Measurements from ENCODE around the gene PRAMEF1. TPM values are rescaled to one million over a fixed set of nuclear protein-coding genes. Genes with fewer than 3 reads are reported as not detected.
"Not testable (repeated sequence)": the region's sequence is repeated elsewhere in the genome, so short reads cannot be mapped to it uniquely, and the experiment has no call there.

PRAMEF1 gene
- total and polyA plus RNA-seq, 10 donors: not detected

GRCh38 chr1:12809933-12810332, 18.7 kb downstream of the PRAMEF1 start:
- intact Hi-C loops (cut with DNase I; ENCODE audit: low total_unique reads): no loop called here
- TF ChIP-seq POLR2AphosphoS5 (IDR thresholded peaks at IDR 0.05) (no peak), POLR2A (IDR thresholded peaks at IDR 0.05) (no peak), CTCF (IDR thresholded peaks at IDR 0.05 in 8 of 11, conservative IDR thresholded peaks at IDR 0.05 in 3 of 11) (no peak)

GRCh38 chr1:12810691-12811408, 19.7 kb downstream of the PRAMEF1 start:
- Histone ChIP-seq H3K9me3 (peaks cover 0 to 3% (median 0%) of the 10 kb centered on the region in 8 donors), H3K4me1 (no peaks in the 10 kb centered on the region), H3K36me3 (no peaks in the 10 kb centered on the region), H3K27ac (no peak overlapping the region), H3K4me3 (no peak overlapping the region), H3K27me3 (replicated peaks in 1 of 7) (peaks cover 0 to 43% (median 0%) of the 10 kb centered on the region in 7 donors)
- 69 to 76% (median 71%) methylated on average over 4 to 5 of the region's 5 CpGs for WGBS, 5 donors
- intact Hi-C loops (cut with DNase I; ENCODE audit: low total_unique reads): no loop called here
- TF ChIP-seq POLR2A (IDR thresholded peaks at IDR 0.05): no peak
- no peak for TF ChIP-seq POLR2AphosphoS5 (IDR thresholded peaks at IDR 0.05)
- TF ChIP-seq CTCF (IDR thresholded peaks at IDR 0.05 in 8 of 11, conservative IDR thresholded peaks at IDR 0.05 in 3 of 11): no peak
- no peak for DNase-seq

More at GRCh38 chr1:12809933-12810332, 18.7 kb downstream of the PRAMEF1 start:
- Histone ChIP-seq H3K27me3 (replicated peaks in 1 of 7) (peaks cover 0 to 43% (median 0%) of the 10 kb centered on the region in 7 donors), H3K9me3 (peaks cover 0 to 9% (median 2%) of the 10 kb centered on the region in 8 donors), H3K36me3 (no peaks in the 10 kb centered on the region), H3K27ac (no peak overlapping the region), H3K4me1 (no peaks in the 10 kb centered on the region), H3K4me3 (no peak overlapping the region)
- WGBS, 5 donors: 76 to 86% (median 86%) methylated on average over 1 of the region's 1 CpG
- DNase-seq: no peak

GRCh38 chr1:12811409-12811784, 20.2 kb downstream of the PRAMEF1 start:
- peaks cover 0 to 3% (median 0%) of the 10 kb centered on the region in 8 donors for H3K9me3 ChIP-seq
- H3K36me3 ChIP-seq: no peaks in the 10 kb centered on the region
- no peak overlapping the region for H3K4me3 ChIP-seq
- no peak for TF ChIP-seq POLR2AphosphoS5 (IDR thresholded peaks at IDR 0.05)
- TF ChIP-seq POLR2A (IDR thresholded peaks at IDR 0.05): no peak
- TF ChIP-seq CTCF (IDR thresholded peaks at IDR 0.05 in 8 of 11, conservative IDR thresholded peaks at IDR 0.05 in 3 of 11): no peak
- H3K27ac ChIP-seq: no peak overlapping the region
- H3K4me1 ChIP-seq: no peaks in the 10 kb centered on the region
- H3K27me3 ChIP-seq (replicated peaks in 1 of 7): peaks cover 0 to 41% (median 0%) of the 10 kb centered on the region in 7 donors
- WGBS, 5 donors: 53 to 67% (median 55%) methylated on average over 2 of the region's 2 CpGs
- DNase-seq: no peak
- intact Hi-C loops (cut with DNase I; ENCODE audit: low total_unique reads): no loop called here

- WGBS, 5 donors: 70 to 82% (median 76%) methylated on average over 5 to 6 of the region's 6 CpGs
- H3K27ac ChIP-seq; H3K4me3 ChIP-seq; H3K4me1 ChIP-seq; DNase-seq; intact Hi-C loops (cut with DNase I; ENCODE audit: low total_unique reads); H3K9me3 ChIP-seq; H3K36me3 ChIP-seq: not testable (repeated sequence)
- H3K27me3 ChIP-seq (replicated peaks in 1 of 7): peaks cover 0 to 27% (median 0%) of the 10 kb centered on the region in 7 donors
Observed at GRCh38 chr1:12819061-12819460, 27.9 kb downstream of the PRAMEF1 start.

- H3K9me3 ChIP-seq; intact Hi-C loops (cut with DNase I; ENCODE audit: low total_unique reads); H3K27ac ChIP-seq; H3K36me3 ChIP-seq; H3K4me1 ChIP-seq; H3K4me3 ChIP-seq; DNase-seq; H3K27me3 ChIP-seq (replicated peaks in 1 of 7): not testable (repeated sequence)
- 56 to 72% (median 64%) methylated on average over 3 of the region's 3 CpGs for WGBS, 5 donors
Observed at GRCh38 chr1:12831310-12831709, 40.1 kb downstream of the PRAMEF1 start, which contains the start of gene PRAMEF11. Gene PRAMEF11, minus strand, starts transcription at chr1:12831410. Its CDS starts 2,621 bp downstream, at chr1:12828789.

- H3K4me1 ChIP-seq; DNase-seq; intact Hi-C loops (cut with DNase I; ENCODE audit: low total_unique reads); H3K4me3 ChIP-seq; H3K36me3 ChIP-seq; H3K27me3 ChIP-seq (replicated peaks in 1 of 7); H3K9me3 ChIP-seq; H3K27ac ChIP-seq: not testable (repeated sequence)
- 50 to 64% (median 59%) methylated on average over 2 of the region's 2 CpGs for WGBS, 5 donors
Observed at GRCh38 chr1:12833251-12833650, 42.1 kb downstream of the PRAMEF1 start.
